OCI-LY7 (cell line): ENCODE data around the gene MEOX1. TPM values are rescaled to one million over a fixed set of nuclear protein-coding genes. Genes with fewer than 3 reads are reported as not detected.

Experiments used
- BruUV-seq: library from RNA; stranded (reverse); fragments of 400-500 nt; replicated peaks from 2 replicates; lab custom pipeline; 2021; lab: Mats Ljungman, UMichigan
- CTCF ChIA-PET: fragments of 300-600 bp; sonication (Branson Sonifier 250); formaldehyde crosslinking; loops from one replicate; lab custom pipeline; 2022; ENCODE audit warnings: antibody characterized with exemption; ENCODE audit not compliant: unreplicated experiment; lab: Charles Lee
- POLR2A ChIA-PET: fragments of 300-600 bp; sonication (Branson Sonifier 250); formaldehyde crosslinking; loops from one replicate; lab custom pipeline; 2022; ENCODE audit warnings: antibody characterized with exemption; lab: Charles Lee
- DNase-seq: peaks from one replicate; pipeline ENCODE4 v3.0.0-alpha.2; 2015; ENCODE audit warnings: low spot score
- H2AFZ ChIP-seq: fragments of 200-600 bp; sonication (generic), shearing (Covaris generic); 2 replicates; pipeline ENCODE4 v1.6.1; 2014; ENCODE audit warnings: mild to moderate bottlenecking, antibody characterized with exemption, low read length, moderate library complexity
- H3K27ac ChIP-seq: fragments of 200-600 bp; sonication (generic); 2 replicates; pipeline ENCODE4 v1.5.1; 2014; ENCODE audit warnings: mixed run types, low read depth, mild to moderate bottlenecking, moderate library complexity, low read length, inconsistent platforms; ENCODE audit not compliant: poor library complexity, severe bottlenecking
- H3K36me3 ChIP-seq: fragments of 200-600 bp; sonication (generic); 2 replicates; pipeline ENCODE4 v1.6.1; 2014; ENCODE audit warnings: mild to moderate bottlenecking, antibody characterized with exemption, low read length, moderate library complexity, mixed read lengths; ENCODE audit not compliant: insufficient read depth
- H3K4me1 ChIP-seq: fragments of 200-600 bp; sonication (generic); 2 replicates; pipeline ENCODE4 v1.5.1; 2014; ENCODE audit warnings: mild to moderate bottlenecking, low read length; ENCODE audit not compliant: insufficient read depth, poor library complexity, severe bottlenecking
- H3K4me2 ChIP-seq: fragments of 200-600 bp; sonication (generic); 2 replicates; pipeline ENCODE4 v1.6.1; 2014; ENCODE audit warnings: mild to moderate bottlenecking, low read length
- H3K4me3 ChIP-seq: fragments of 200-600 bp; sonication (generic); 2 replicates; pipeline ENCODE4 v1.5.1; 2014; ENCODE audit warnings: mild to moderate bottlenecking, low read depth, low read length; ENCODE audit not compliant: poor library complexity, severe bottlenecking
- H3K79me2 ChIP-seq: fragments of 200-600 bp; sonication (generic); 2 replicates; pipeline ENCODE4 v1.6.1; 2016; ENCODE audit warnings: low read depth, mild to moderate bottlenecking, low read length, moderate library complexity, mixed read lengths; ENCODE audit not compliant: insufficient read depth
- H3K9me2 ChIP-seq: fragments of 200-600 bp; sonication (generic); 2 replicates; pipeline ENCODE4 v1.6.1; 2016; ENCODE audit warnings: mild to moderate bottlenecking, low read length, mixed read lengths; ENCODE audit not compliant: insufficient read depth
- H3K9me3 ChIP-seq: fragments of 200-600 bp; sonication (generic); 2 replicates; pipeline ENCODE4 v1.6.1; 2014; ENCODE audit warnings: mild to moderate bottlenecking, mixed run types, low read length, mixed read lengths
- H4K20me1 ChIP-seq: fragments of 200-600 bp; sonication (generic); 2 replicates; pipeline ENCODE4 v1.6.1; 2014; ENCODE audit warnings: mild to moderate bottlenecking, antibody characterized with exemption, low read length, moderate library complexity, mixed read lengths; ENCODE audit not compliant: insufficient read depth
- CTCF ChIP-seq: fragments of 200-600 bp; sonication (generic); conservative IDR thresholded peaks from 2 replicates; pipeline ENCODE4 v1.5.1; 2014; ENCODE audit warnings: mild to moderate bottlenecking, antibody characterized with exemption, low read length, moderate library complexity, mixed read lengths
- EZH2phosphoT487 ChIP-seq: fragments of 200-600 bp; sonication (generic); IDR thresholded peaks from 2 replicates; pipeline ENCODE4 v1.6.1; 2018; ENCODE audit warnings: low read depth, borderline replicate concordance, mild to moderate bottlenecking, mixed run types, antibody characterized with exemption, low read length, moderate library complexity, mixed read lengths
- intact Hi-C: fragments of 100-400 bp; cut with micrococcal nuclease; formaldehyde crosslinking; loops from one replicate; pipeline ENCODE4 v1.10.0; 2022; ENCODE audit not compliant: unreplicated experiment
- total RNA-seq, 2 experiments: library from RNA; depleted of rRNA in 1 of 2; stranded (reverse); fragments of >200 nt in 1 of 2; shearing (Covaris generic) in 1 of 2; gene quantifications; 2 replicates each; pipeline ENCODE4 v1.2.3, GENCODE V29; 2014 to 2022

The MEOX1 gene
- total RNA-seq, 2 experiments from 2014 or later, result not detected

- TF ChIP-seq CTCF, result no peak
- no peak for TF ChIP-seq EZH2phosphoT487
- no peak for DNase-seq
- CTCF ChIA-PET, result no interaction called here
Measured at GRCh38 chr17:43641416-43641815, 20.3 kb downstream of the MEOX1 start.

GRCh38 chr17:43640491-43641252 lies 21.1 kb downstream of the MEOX1 start:
- H4K20me1 ChIP-seq, result no peaks in the 10 kb centered on the region
- H2AFZ ChIP-seq, result no peak overlapping the region
- intact Hi-C loops, result no loop called here
- POLR2A ChIA-PET, result no interaction called here
- H3K79me2 ChIP-seq, result no peaks in the 10 kb centered on the region
- H3K36me3 ChIP-seq, result no peaks in the 10 kb centered on the region
- no peaks in the 10 kb centered on the region for H3K9me3 ChIP-seq
- H3K27ac ChIP-seq, result no peak overlapping the region
- H3K4me1 ChIP-seq, result no peaks in the 10 kb centered on the region
- no peak for DNase-seq
- no peak for TF ChIP-seq CTCF
- TF ChIP-seq EZH2phosphoT487, result no peak
- BruUV-seq, result no TSS peak
- CTCF ChIA-PET, result no interaction called here
- no peaks in the 10 kb centered on the region for H3K9me2 ChIP-seq
- H3K4me3 ChIP-seq, result no peak overlapping the region
- no peak overlapping the region for H3K4me2 ChIP-seq

More at GRCh38 chr17:43641416-43641815, 20.3 kb downstream of the MEOX1 start:
- no peaks in the 10 kb centered on the region for H3K36me3 ChIP-seq
- no peaks in the 10 kb centered on the region for H3K9me3 ChIP-seq
- H4K20me1 ChIP-seq, result no peaks in the 10 kb centered on the region
- H3K4me1 ChIP-seq, result no peaks in the 10 kb centered on the region
- H2AFZ ChIP-seq, result no peak overlapping the region
- H3K9me2 ChIP-seq, result no peaks in the 10 kb centered on the region
- no TSS peak for BruUV-seq
- H3K4me2 ChIP-seq, result no peak overlapping the region
- H3K79me2 ChIP-seq, result no peaks in the 10 kb centered on the region
- H3K27ac ChIP-seq, result no peak overlapping the region
- no peak overlapping the region for H3K4me3 ChIP-seq
- POLR2A ChIA-PET, result no interaction called here
- intact Hi-C loops, result no loop called here

- no peak overlapping the region for H3K4me3 ChIP-seq
- no peaks in the 10 kb centered on the region for H3K79me2 ChIP-seq
- H2AFZ ChIP-seq, result no peak overlapping the region
- no peaks in the 10 kb centered on the region for H3K9me2 ChIP-seq
- no peak overlapping the region for H3K27ac ChIP-seq
- no peak for DNase-seq
- H4K20me1 ChIP-seq, result no peaks in the 10 kb centered on the region
- TF ChIP-seq CTCF, result no peak
- TF ChIP-seq EZH2phosphoT487, result no peak
- no peak overlapping the region for H3K4me2 ChIP-seq
- no peaks in the 10 kb centered on the region for H3K4me1 ChIP-seq
- CTCF ChIA-PET, result no interaction called here
- no peaks in the 10 kb centered on the region for H3K36me3 ChIP-seq
- no TSS peak for BruUV-seq
- intact Hi-C loops, result no loop called here
- POLR2A ChIA-PET, result no interaction called here
- H3K9me3 ChIP-seq, result no peaks in the 10 kb centered on the region
Measured at GRCh38 chr17:43637563-43638323, 24.0 kb downstream of the MEOX1 start.
